ENCODE measurements around the gene SKP1.

SKP1 gene

GRCh38 chr5:134146651-134147518 is 29.9 kb downstream of the SKP1 start:
- no peak overlapping the region for H2BK15ac ChIP-seq (ENCODE audit: low read depth, poor library complexity, severe bottlenecking)
- H3K4me1 ChIP-seq (ENCODE audit: control insufficient read depth, insufficient read depth, low read depth, low read length) = peaks cover 5% of the 10 kb centered on the region
- no peak overlapping the region for H2AK5ac ChIP-seq (ENCODE audit: low read length, severe bottlenecking)
- no peak for DNase-seq
- no peak overlapping the region for H2BK5ac ChIP-seq (ENCODE audit: low read depth, low read length, poor library complexity, severe bottlenecking)
- H4K8ac ChIP-seq (ENCODE audit: low read length) = no peak overlapping the region
- H4K91ac ChIP-seq (ENCODE audit: low read length) = no peak overlapping the region
- no peak overlapping the region for H3K4ac ChIP-seq (ENCODE audit: low read depth in 1 of 2, low read length in 2 of 2)
- H3K27ac ChIP-seq (ENCODE audit: low read length, poor library complexity, severe bottlenecking) = no peak overlapping the region
- H3K4me2 ChIP-seq (ENCODE audit: low read length, poor library complexity, severe bottlenecking) = no peak overlapping the region
- no peak overlapping the region for H2AFZ ChIP-seq (ENCODE audit: low read depth, low read length)
- H3K79me1 ChIP-seq (replicated peaks; ENCODE audit: low read length, poor library complexity, severe bottlenecking) = peaks cover 56% of the 10 kb centered on the region
- 97% methylated on average over 4 of the region's 4 CpGs for WGBS
- H3K4me3 ChIP-seq (ENCODE audit: insufficient read depth in 1 of 2, low read depth in 1 of 2, low read length in 2 of 2) = no peak overlapping the region
- H3K27me3 ChIP-seq (ENCODE audit: control insufficient read depth in 1 of 2, insufficient read depth in 1 of 2, low read length in 2 of 2) = no peaks in the 10 kb centered on the region
- H3K36me3 ChIP-seq (ENCODE audit: control insufficient read depth in 1 of 2, insufficient read depth in 2 of 2, low read depth in 1 of 2, low read length in 2 of 2) = peaks cover 59 to 94% of the 10 kb centered on the region in 2 experiments
- no peak overlapping the region for H3K23ac ChIP-seq (ENCODE audit: low read length in 2 of 2)
- no peaks in the 10 kb centered on the region for H3K9me3 ChIP-seq (ENCODE audit: control insufficient read depth, low read length)
- no peak overlapping the region for H3K18ac ChIP-seq (ENCODE audit: low read depth in 1 of 2, low read length in 2 of 2)
- H2BK120ac ChIP-seq (ENCODE audit: low read depth, low read length) = no peak overlapping the region
- H3K9ac ChIP-seq (ENCODE audit: low read length) = peak overlapping the region; percentile 45
- no peak overlapping the region for H2BK12ac ChIP-seq (ENCODE audit: low read length in 2 of 2)
- no peak overlapping the region for H3K14ac ChIP-seq (ENCODE audit: low read length in 2 of 2)

GRCh38 chr5:134145779-134146581 is 30.8 kb downstream of the SKP1 start:
- Histone ChIP-seq H2AFZ (ENCODE audit: low read depth, low read length) (no peak overlapping the region), H3K14ac (ENCODE audit: low read length in 2 of 2) (no peak overlapping the region), H3K27me3 (ENCODE audit: control insufficient read depth in 1 of 2, insufficient read depth in 1 of 2, low read length in 2 of 2) (no peaks in the 10 kb centered on the region), H3K27ac (ENCODE audit: low read length, poor library complexity, severe bottlenecking) (no peak overlapping the region), H3K4me3 (ENCODE audit: insufficient read depth in 1 of 2, low read depth in 1 of 2, low read length in 2 of 2) (no peak overlapping the region), H4K8ac (ENCODE audit: low read length) (no peak overlapping the region), H2BK15ac (ENCODE audit: low read depth, poor library complexity, severe bottlenecking) (peak overlapping the region; percentile 26), H3K4me1 (ENCODE audit: control insufficient read depth, insufficient read depth, low read depth, low read length) (peaks cover 6% of the 10 kb centered on the region), H2BK12ac (ENCODE audit: low read length in 2 of 2) (no peak overlapping the region), H2AK5ac (ENCODE audit: low read length, severe bottlenecking) (no peak overlapping the region), H3K9ac (ENCODE audit: low read length) (peak overlapping the region; percentile 45), H3K4ac (ENCODE audit: low read depth in 1 of 2, low read length in 2 of 2) (no peak overlapping the region), H3K36me3 (ENCODE audit: control insufficient read depth in 1 of 2, insufficient read depth in 2 of 2, low read depth in 1 of 2, low read length in 2 of 2) (peaks cover 64 to 95% of the 10 kb centered on the region in 2 experiments), H3K9me3 (ENCODE audit: control insufficient read depth, low read length) (no peaks in the 10 kb centered on the region), H3K18ac (ENCODE audit: low read depth in 1 of 2, low read length in 2 of 2) (no peak overlapping the region), H3K4me2 (ENCODE audit: low read length, poor library complexity, severe bottlenecking) (no peak overlapping the region), H3K79me1 (replicated peaks; ENCODE audit: low read length, poor library complexity, severe bottlenecking) (peaks cover 57% of the 10 kb centered on the region), H4K91ac (ENCODE audit: low read length) (no peak overlapping the region), H2BK120ac (ENCODE audit: low read depth, low read length) (no peak overlapping the region), H3K23ac (ENCODE audit: low read length in 2 of 2) (no peak overlapping the region), H2BK5ac (ENCODE audit: low read depth, low read length, poor library complexity, severe bottlenecking) (no peak overlapping the region)
- DNase-seq = peak; percentile 81
- WGBS = 88% methylated on average over 13 of the region's 13 CpGs

GRCh38 chr5:134145041-134145757 is 31.6 kb downstream of the SKP1 start:
- H3K4me3 ChIP-seq (ENCODE audit: insufficient read depth in 1 of 2, low read depth in 1 of 2, low read length in 2 of 2) = no peak overlapping the region
- DNase-seq = no peak
- H3K23ac ChIP-seq (ENCODE audit: low read length in 2 of 2) = no peak overlapping the region
- no peak overlapping the region for H3K18ac ChIP-seq (ENCODE audit: low read depth in 1 of 2, low read length in 2 of 2)
- H3K14ac ChIP-seq (ENCODE audit: low read length in 2 of 2) = no peak overlapping the region
- H3K79me1 ChIP-seq (replicated peaks; ENCODE audit: low read length, poor library complexity, severe bottlenecking) = peaks cover 59% of the 10 kb centered on the region
- H2AFZ ChIP-seq (ENCODE audit: low read depth, low read length) = no peak overlapping the region
- no peaks in the 10 kb centered on the region for H3K27me3 ChIP-seq (ENCODE audit: control insufficient read depth in 1 of 2, insufficient read depth in 1 of 2, low read length in 2 of 2)
- no peak overlapping the region for H2BK5ac ChIP-seq (ENCODE audit: low read depth, low read length, poor library complexity, severe bottlenecking)
- peak overlapping the region; percentile 37 for H3K9ac ChIP-seq (ENCODE audit: low read length)
- H4K8ac ChIP-seq (ENCODE audit: low read length) = no peak overlapping the region
- no peak overlapping the region for H2BK15ac ChIP-seq (ENCODE audit: low read depth, poor library complexity, severe bottlenecking)
- no peak overlapping the region for H3K4ac ChIP-seq (ENCODE audit: low read depth in 1 of 2, low read length in 2 of 2)
- no peak overlapping the region for H2BK120ac ChIP-seq (ENCODE audit: low read depth, low read length)
- no peak overlapping the region for H2AK5ac ChIP-seq (ENCODE audit: low read length, severe bottlenecking)
- 100% methylated on average over 1 of the region's 1 CpG for WGBS
- peaks cover 67 to 95% of the 10 kb centered on the region in 2 experiments for H3K36me3 ChIP-seq (ENCODE audit: control insufficient read depth in 1 of 2, insufficient read depth in 2 of 2, low read depth in 1 of 2, low read length in 2 of 2)
- H3K27ac ChIP-seq (ENCODE audit: low read length, poor library complexity, severe bottlenecking) = no peak overlapping the region
- no peak overlapping the region for H3K4me2 ChIP-seq (ENCODE audit: low read length, poor library complexity, severe bottlenecking)
- no peak overlapping the region for H4K91ac ChIP-seq (ENCODE audit: low read length)
- H2BK12ac ChIP-seq (ENCODE audit: low read length in 2 of 2) = no peak overlapping the region
- H3K4me1 ChIP-seq (ENCODE audit: control insufficient read depth, insufficient read depth, low read depth, low read length) = peaks cover 12% of the 10 kb centered on the region
- no peaks in the 10 kb centered on the region for H3K9me3 ChIP-seq (ENCODE audit: control insufficient read depth, low read length)
